ENCODE data around the gene LINC01488.

GRCh38 chr11:69513196-69513595, 31.7 kb downstream of the LINC01488 start:
- TF ChIP-seq TCF7L2 (IDR thresholded peaks at IDR 0.05; ENCODE audit: borderline replicate concordance, extremely low read depth, insufficient read depth, insufficient read length): no peak
- TF ChIP-seq, protein P1, sequence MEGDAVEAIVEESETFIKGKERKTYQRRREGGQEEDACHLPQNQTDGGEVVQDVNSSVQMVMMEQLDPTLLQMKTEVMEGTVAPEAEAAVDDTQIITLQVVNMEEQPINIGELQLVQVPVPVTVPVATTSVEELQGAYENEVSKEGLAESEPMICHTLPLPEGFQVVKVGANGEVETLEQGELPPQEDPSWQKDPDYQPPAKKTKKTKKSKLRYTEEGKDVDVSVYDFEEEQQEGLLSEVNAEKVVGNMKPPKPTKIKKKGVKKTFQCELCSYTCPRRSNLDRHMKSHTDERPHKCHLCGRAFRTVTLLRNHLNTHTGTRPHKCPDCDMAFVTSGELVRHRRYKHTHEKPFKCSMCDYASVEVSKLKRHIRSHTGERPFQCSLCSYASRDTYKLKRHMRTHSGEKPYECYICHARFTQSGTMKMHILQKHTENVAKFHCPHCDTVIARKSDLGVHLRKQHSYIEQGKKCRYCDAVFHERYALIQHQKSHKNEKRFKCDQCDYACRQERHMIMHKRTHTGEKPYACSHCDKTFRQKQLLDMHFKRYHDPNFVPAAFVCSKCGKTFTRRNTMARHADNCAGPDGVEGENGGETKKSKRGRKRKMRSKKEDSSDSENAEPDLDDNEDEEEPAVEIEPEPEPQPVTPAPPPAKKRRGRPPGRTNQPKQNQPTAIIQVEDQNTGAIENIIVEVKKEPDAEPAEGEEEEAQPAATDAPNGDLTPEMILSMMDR (IDR thresholded peaks at IDR 0.05 in 2 of 3, conservative IDR thresholded peaks at IDR 0.05 in 1 of 3; ENCODE audit: borderline replicate concordance in 1 of 3, insufficient read depth in 1 of 3, low read depth in 2 of 3, low read length in 2 of 3): no peak
- TF ChIP-seq EZH2 (IDR thresholded peaks at IDR 0.05): no peak
- no peak for TF ChIP-seq ZNF274 (IDR thresholded peaks at IDR 0.05; ENCODE audit: low read depth, low read length)
- TF ChIP-seq EGR1 (IDR thresholded peaks at IDR 0.05; ENCODE audit: low read depth): no peak
